Smooth muscle cell (in vitro differentiated cells): Measurements from ENCODE around the gene ZNF804A. TPM values are rescaled to one million over a fixed set of nuclear protein-coding genes. Genes with fewer than 3 reads are reported as not detected.

Experiments
- DNase-seq: peaks from one replicate; lab custom pipeline; 2025; ENCODE audit not compliant: unreplicated experiment; lab: John Stamatoyannopoulos, UW
- H2AFZ ChIP-seq: fragments of 200-600 bp; sonication (generic); 2 replicates; pipeline ENCODE4 v1.6.0; 2016; ENCODE audit warnings: antibody characterized with exemption, low read depth, mild to moderate bottlenecking
- H3F3A ChIP-seq: fragments of 200-600 bp; sonication (generic); 2 replicates; pipeline ENCODE4 v1.6.0; 2017; ENCODE audit warnings: antibody characterized with exemption, low read depth
- H3K27ac ChIP-seq: fragments of 200-600 bp; sonication (generic); 2 replicates; pipeline ENCODE4 v1.5.1; 2016; ENCODE audit warnings: low read depth, mild to moderate bottlenecking
- H3K27me3 ChIP-seq: fragments of 200-600 bp; sonication (generic); 2 replicates; pipeline ENCODE4 v1.6.1; 2016; ENCODE audit warnings: low read depth, mild to moderate bottlenecking
- H3K36me3 ChIP-seq: fragments of 200-600 bp; sonication (generic); 2 replicates; pipeline ENCODE4 v1.5.1; 2016; ENCODE audit warnings: low read depth
- H3K4me1 ChIP-seq: fragments of 200-600 bp; sonication (generic); 2 replicates; pipeline ENCODE4 v1.5.1; 2016; ENCODE audit warnings: low read depth
- H3K4me2 ChIP-seq: fragments of 200-600 bp; sonication (generic); 2 replicates; pipeline ENCODE4 v1.6.0; 2016; ENCODE audit warnings: mild to moderate bottlenecking
- H3K4me3 ChIP-seq: fragments of 200-600 bp; sonication (generic); 2 replicates; pipeline ENCODE4 v1.5.1; 2016; ENCODE audit warnings: mild to moderate bottlenecking
- H3K79me2 ChIP-seq: fragments of 200-600 bp; sonication (generic); 2 replicates; pipeline ENCODE4 v1.6.0; 2016; ENCODE audit warnings: low read depth, mild to moderate bottlenecking
- H3K9ac ChIP-seq: fragments of 200-600 bp; sonication (generic); 2 replicates; pipeline ENCODE4 v1.6.0; 2016; ENCODE audit warnings: low read depth
- H3K9me3 ChIP-seq: fragments of 200-600 bp; sonication (generic); replicated peaks from 2 replicates; pipeline ENCODE4 v1.5.1; 2016; ENCODE audit warnings: low read depth
- H4K20me1 ChIP-seq: fragments of 200-600 bp; sonication (generic); 2 replicates; pipeline ENCODE4 v1.6.0; 2016; ENCODE audit warnings: low read depth
- WGBS: methylation state at CpG from one replicate; pipeline ENCODE4 v1.1.7; 2016; ENCODE audit warnings: low lambda C conversion rate; 5-methylcytosine and 5-hydroxymethylcytosine counted together
- polyA plus RNA-seq: library from polyadenylated mRNA; unstranded; fragments of >200 nt; fragmentation: Nextera tagmentation; extraction: Ambion mirVana; gene quantifications from 2 replicates; pipeline ENCODE4 v1.2.1, GENCODE V29; 2016
- total RNA-seq: library from RNA; depleted of rRNA; stranded (reverse); fragments of >200 nt; gene quantifications from 2 replicates; pipeline ENCODE4 v1.2.3, GENCODE V29; 2014
- TF ChIP-seq, protein P1 (sequence below): fragments of 200-600 bp; sonication (generic); IDR thresholded peaks from 2 replicates; pipeline ENCODE4 v1.5.1; 2017; ENCODE audit warnings: borderline replicate concordance, mild to moderate bottlenecking, antibody characterized with exemption; ENCODE audit not compliant: insufficient read depth, poor library complexity, severe bottlenecking

ZNF804A gene
- total and polyA plus RNA-seq, 2 experiments from 2014 or later = 1.0 to 1.3 TPM

GRCh38 chr2:184908966-184909365 lies 310.6 kb downstream of the ZNF804A start:
- Histone ChIP-seq H4K20me1 (no peaks in the 10 kb centered on the region), H3K9ac (no peak overlapping the region), H3K9me3 (no peaks in the 10 kb centered on the region), H3K27ac (no peak overlapping the region), H3K4me1 (no peaks in the 10 kb centered on the region), H3F3A (no peaks in the 10 kb centered on the region), H3K4me2 (no peak overlapping the region), H3K36me3 (no peaks in the 10 kb centered on the region), H3K4me3 (no peak overlapping the region), H2AFZ (no peak overlapping the region), H3K79me2 (no peaks in the 10 kb centered on the region), H3K27me3 (no peaks in the 10 kb centered on the region)
- TF ChIP-seq, protein P1, sequence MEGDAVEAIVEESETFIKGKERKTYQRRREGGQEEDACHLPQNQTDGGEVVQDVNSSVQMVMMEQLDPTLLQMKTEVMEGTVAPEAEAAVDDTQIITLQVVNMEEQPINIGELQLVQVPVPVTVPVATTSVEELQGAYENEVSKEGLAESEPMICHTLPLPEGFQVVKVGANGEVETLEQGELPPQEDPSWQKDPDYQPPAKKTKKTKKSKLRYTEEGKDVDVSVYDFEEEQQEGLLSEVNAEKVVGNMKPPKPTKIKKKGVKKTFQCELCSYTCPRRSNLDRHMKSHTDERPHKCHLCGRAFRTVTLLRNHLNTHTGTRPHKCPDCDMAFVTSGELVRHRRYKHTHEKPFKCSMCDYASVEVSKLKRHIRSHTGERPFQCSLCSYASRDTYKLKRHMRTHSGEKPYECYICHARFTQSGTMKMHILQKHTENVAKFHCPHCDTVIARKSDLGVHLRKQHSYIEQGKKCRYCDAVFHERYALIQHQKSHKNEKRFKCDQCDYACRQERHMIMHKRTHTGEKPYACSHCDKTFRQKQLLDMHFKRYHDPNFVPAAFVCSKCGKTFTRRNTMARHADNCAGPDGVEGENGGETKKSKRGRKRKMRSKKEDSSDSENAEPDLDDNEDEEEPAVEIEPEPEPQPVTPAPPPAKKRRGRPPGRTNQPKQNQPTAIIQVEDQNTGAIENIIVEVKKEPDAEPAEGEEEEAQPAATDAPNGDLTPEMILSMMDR = no peak
- WGBS = 88% methylated on average over 1 of the region's 1 CpG
- no peak for DNase-seq

- Histone ChIP-seq H3F3A (no peaks in the 10 kb centered on the region), H3K4me3 (no peak overlapping the region)
- DNase-seq = no peak
Observed at GRCh38 chr2:184920451-184920965, 322.2 kb downstream of the ZNF804A start.

GRCh38 chr2:184921676-184922075 lies 323.3 kb downstream of the ZNF804A start:
- 17% methylated on average over 2 of the region's 2 CpGs for WGBS
- Histone ChIP-seq H3K4me1 (no peaks in the 10 kb centered on the region), H3K4me3 (no peak overlapping the region), H3K79me2 (no peaks in the 10 kb centered on the region), H3K27ac (no peak overlapping the region), H3K9ac (no peak overlapping the region), H3K27me3 (no peaks in the 10 kb centered on the region), H4K20me1 (no peaks in the 10 kb centered on the region), H3F3A (no peaks in the 10 kb centered on the region), H2AFZ (no peak overlapping the region), H3K4me2 (peak overlapping the region; percentile 12), H3K36me3 (peaks cover 4% of the 10 kb centered on the region), H3K9me3 (peaks cover 12% of the 10 kb centered on the region)
- TF ChIP-seq, protein P1 = no peak
- DNase-seq = no peak

More at GRCh38 chr2:184920451-184920965, 322.2 kb downstream of the ZNF804A start:
- WGBS = 29% methylated on average over 3 of the region's 3 CpGs
- Histone ChIP-seq H4K20me1 (no peaks in the 10 kb centered on the region), H3K27ac (peak overlapping the region; percentile 0), H3K79me2 (no peaks in the 10 kb centered on the region), H2AFZ (peak overlapping the region; percentile 32), H3K4me1 (no peaks in the 10 kb centered on the region), H3K9ac (no peak overlapping the region), H3K9me3 (peaks cover 6% of the 10 kb centered on the region), H3K36me3 (no peaks in the 10 kb centered on the region), H3K4me2 (peak overlapping the region; percentile 20), H3K27me3 (no peaks in the 10 kb centered on the region)
- TF ChIP-seq, protein P1 = no peak

- H3K27me3 ChIP-seq = no peaks in the 10 kb centered on the region
- WGBS = 93% methylated on average over 1 of the region's 1 CpG
- H4K20me1 ChIP-seq = no peaks in the 10 kb centered on the region
- TF ChIP-seq, protein P1 = no peak
- no peaks in the 10 kb centered on the region for H3K79me2 ChIP-seq
- no peak overlapping the region for H3K4me2 ChIP-seq
- no peaks in the 10 kb centered on the region for H3K4me1 ChIP-seq
- DNase-seq = no peak
- peaks cover 4% of the 10 kb centered on the region for H3K36me3 ChIP-seq
- peaks cover 12% of the 10 kb centered on the region for H3K9me3 ChIP-seq
- no peak overlapping the region for H3K27ac ChIP-seq
- H3K9ac ChIP-seq = no peak overlapping the region
- H3F3A ChIP-seq = no peaks in the 10 kb centered on the region
- H2AFZ ChIP-seq = no peak overlapping the region
- H3K4me3 ChIP-seq = no peak overlapping the region
Observed at GRCh38 chr2:184923751-184924150, 325.4 kb downstream of the ZNF804A start.
